ENCODE results near the gene LRWD1. TPM values are rescaled to one million over a fixed set of nuclear protein-coding genes. Genes with fewer than 3 reads are reported as not detected.

LRWD1 gene
- total and polyA plus RNA-seq, 2 of the 13 experiments (the other 11 are each of a cell fraction or from before 2014, with no cell fraction given): 8.5 to 16.3 TPM

DNA sequence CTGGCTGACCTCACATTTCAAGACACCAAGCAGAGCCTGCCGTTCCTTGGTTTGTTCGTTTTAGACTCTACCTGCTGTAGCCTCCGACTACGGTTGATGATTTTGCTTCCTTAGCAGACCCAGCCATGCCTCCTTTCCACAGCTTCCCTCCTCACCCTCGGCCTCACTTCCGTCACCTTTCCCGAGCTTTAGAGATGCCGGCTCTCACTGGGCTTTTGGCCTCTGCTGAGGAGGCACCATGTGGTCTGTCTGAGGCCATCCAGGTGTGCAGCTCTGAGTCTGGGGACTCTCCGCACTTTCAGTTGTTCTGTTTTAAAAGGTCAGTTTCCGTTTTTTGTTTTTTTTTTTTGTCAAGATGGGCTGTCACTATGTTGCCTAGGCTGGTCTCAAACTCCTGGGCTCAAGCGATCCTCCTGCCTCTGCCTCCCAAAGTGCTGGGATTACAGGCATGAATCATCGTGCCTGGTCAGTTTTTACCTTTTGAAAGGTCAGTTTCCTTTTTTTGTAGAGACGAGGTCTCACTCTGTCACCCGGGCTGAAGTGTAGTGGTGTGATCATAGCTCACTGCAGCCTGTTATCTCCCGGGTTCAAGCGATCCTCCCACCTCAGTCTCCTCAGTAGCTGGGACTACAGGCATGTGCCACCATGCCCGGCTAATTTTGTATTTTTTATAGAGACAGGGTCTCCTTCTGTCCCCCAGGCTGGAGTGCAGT, 19.7 kb upstream of the LRWD1 start:
- H3K27me3 ChIP-seq (ENCODE audit: control insufficient read depth in 1 of 2, insufficient read depth in 2 of 2, low read length in 2 of 2): no peaks in the 10 kb centered on the region
- peaks cover 8% of the 10 kb centered on the region for H3K4me1 ChIP-seq (ENCODE audit: insufficient read depth, low read length)
- ChIA-PET POLR2A (no interaction called here), CTCF (ENCODE audit: low intra/inter-chr PET ratio, low total read pairs) (no interaction called here)
- H4K20me1 ChIP-seq (ENCODE audit: insufficient read depth, low read length): no peaks in the 10 kb centered on the region
- H3K4me3 ChIP-seq (replicated peaks in 1 of 3; ENCODE audit: insufficient read depth in 1 of 3, low read depth in 2 of 3, low read length in 3 of 3): no peak overlapping the region
- H3K27ac ChIP-seq (ENCODE audit: extremely low read length, insufficient read depth, low read length): no peak overlapping the region
- FAIRE-seq (no peak), ATAC-seq (no peak), DNase-seq (ENCODE audit: low spot score) (no peak)
- H2AFZ ChIP-seq (ENCODE audit: low read length): no peak overlapping the region
- no peak for TF ChIP-seq FOXA3 (CRISPR knock-in tag; IDR thresholded peaks at IDR 0.05)
- H3K9ac ChIP-seq (ENCODE audit: insufficient read depth, low read depth, low read length): no peak overlapping the region
- no peak overlapping the region for H3K4me2 ChIP-seq (ENCODE audit: low read depth, low read length)
- in situ Hi-C loops (cut with HindIII; ENCODE audit: extremely low pct_ligation_motif_present, low pct_unique_long_range_greater_than_20kb) (no loop called here), intact Hi-C loops (cut with micrococcal nuclease; ENCODE audit: unreplicated experiment) (no loop called here)
- H3K9me3 ChIP-seq (ENCODE audit: low read length): no peaks in the 10 kb centered on the region
- WGBS (ENCODE audit: low lambda C conversion rate): 88% methylated on average over 17 of the region's 17 CpGs
- H3K36me3 ChIP-seq (replicated peaks in 1 of 2; ENCODE audit: control insufficient read depth in 1 of 2, insufficient read depth in 2 of 2, low read length in 2 of 2): no peaks in the 10 kb centered on the region
- BruUV-seq (replicated peaks): no TSS peak
- H3K79me2 ChIP-seq (ENCODE audit: insufficient read depth, low read length): no peaks in the 10 kb centered on the region

DNA sequence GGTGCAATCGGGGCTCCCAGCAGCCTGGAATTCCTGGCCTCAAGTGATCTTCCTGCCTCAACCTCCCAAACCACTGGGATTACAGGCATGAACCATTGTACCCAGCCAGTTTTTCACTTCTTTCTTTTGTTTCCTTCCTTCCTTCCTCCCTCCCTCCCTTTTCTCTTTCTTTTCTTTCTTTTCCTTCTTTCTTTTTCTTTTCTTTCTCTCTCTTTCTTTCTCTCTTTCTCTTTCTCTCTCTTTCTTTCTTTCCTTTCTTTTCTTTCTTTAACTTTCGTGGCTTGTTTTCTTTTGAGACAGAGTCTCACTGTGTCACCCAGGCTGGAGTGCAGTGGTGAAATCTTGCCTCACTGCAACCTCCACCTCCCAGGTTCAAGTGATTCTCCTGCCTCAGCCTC, 19.1 kb upstream of the LRWD1 start:
- no TSS peak for BruUV-seq (replicated peaks)
- TF ChIP-seq ZNF563 (CRISPR knock-in tag; IDR thresholded peaks at IDR 0.05) (no peak), HDAC2 (CRISPR knock-in tag; IDR thresholded peaks at IDR 0.05) (no peak), RBFOX2 (IDR thresholded peaks at IDR 0.05; ENCODE audit: low read depth, low read length) (no peak), SETDB1 (CRISPR knock-in tag; IDR thresholded peaks at IDR 0.05; ENCODE audit: borderline replicate concordance) (no peak), ZNF841 (CRISPR knock-in tag; IDR thresholded peaks at IDR 0.05; ENCODE audit: borderline replicate concordance) (no peak), HIVEP1 (CRISPR knock-in tag; IDR thresholded peaks at IDR 0.05) (no peak), FLYWCH1 (CRISPR knock-in tag; IDR thresholded peaks at IDR 0.05) (no peak)
- TF ChIP-seq, protein P1, sequence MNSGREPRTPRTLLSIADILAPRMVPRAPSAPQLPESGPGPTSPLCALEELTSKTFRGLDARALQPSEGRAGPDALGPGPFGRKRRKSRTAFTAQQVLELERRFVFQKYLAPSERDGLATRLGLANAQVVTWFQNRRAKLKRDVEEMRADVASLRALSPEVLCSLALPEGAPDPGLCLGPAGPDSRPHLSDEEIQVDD (CRISPR knock-in tag; IDR thresholded peaks at IDR 0.05; ENCODE audit: borderline replicate concordance): no peak
- Histone ChIP-seq H4K20me1 (ENCODE audit: insufficient read depth, low read length) (no peaks in the 10 kb centered on the region), H3K4me1 (ENCODE audit: insufficient read depth, low read length) (peaks cover 2% of the 10 kb centered on the region), H3K79me2 (ENCODE audit: insufficient read depth, low read length) (no peaks in the 10 kb centered on the region), H2AFZ (ENCODE audit: low read length) (no peak overlapping the region), H3K4me3 (replicated peaks in 1 of 3; ENCODE audit: insufficient read depth in 1 of 3, low read depth in 2 of 3, low read length in 3 of 3) (no peak overlapping the region), H3K36me3 (replicated peaks in 1 of 2; ENCODE audit: control insufficient read depth in 1 of 2, insufficient read depth in 2 of 2, low read length in 2 of 2) (no peaks in the 10 kb centered on the region), H3K9ac (ENCODE audit: insufficient read depth, low read depth, low read length) (no peak overlapping the region), H3K27ac (ENCODE audit: extremely low read length, insufficient read depth, low read length) (no peak overlapping the region), H3K4me2 (ENCODE audit: low read depth, low read length) (no peak overlapping the region), H3K27me3 (ENCODE audit: control insufficient read depth in 1 of 2, insufficient read depth in 2 of 2, low read length in 2 of 2) (no peaks in the 10 kb centered on the region), H3K9me3 (ENCODE audit: low read length) (no peaks in the 10 kb centered on the region)
- in situ Hi-C loops (cut with HindIII; ENCODE audit: extremely low pct_ligation_motif_present, low pct_unique_long_range_greater_than_20kb) (no loop called here), intact Hi-C loops (cut with micrococcal nuclease; ENCODE audit: unreplicated experiment) (no loop called here)
- DNase-seq (ENCODE audit: low spot score) (no peak), ATAC-seq (no peak), FAIRE-seq (no peak)
- CTCF ChIA-PET (ENCODE audit: low intra/inter-chr PET ratio, low total read pairs): no interaction called here
- WGBS (ENCODE audit: low lambda C conversion rate): 74% methylated on average over 2 of the region's 2 CpGs
- POLR2A ChIA-PET: no interaction called here
